Esophagus squamous epithelium (tissue), 4 donors: Measurements from ENCODE around the gene FAM107B.

ENCODE experiments used
- CTCF ChIP-seq, 6 experiments: fragments of 450-650 bp in 4 of 6; fragments of 200-600 bp in 2 of 6; sonication (generic) in 2 of 6; IDR thresholded peaks; one replicate each; pipeline ENCODE4 v1.5.1; 2016 to 2019; ENCODE audit warnings: antibody characterized with exemption in 6 of 6, mild to moderate bottlenecking in 4 of 6, moderate library complexity in 4 of 6
- POLR2A ChIP-seq, 4 donors: fragments of 450-650 bp; IDR thresholded peaks; one replicate each; pipeline ENCODE4 v1.6.1; 2017; ENCODE audit warnings: antibody characterized with exemption in 4 of 4, mild to moderate bottlenecking in 4 of 4, moderate library complexity in 3 of 4

GRCh38 chr10:14701466-14701865, 73.2 kb downstream of the FAM107B start:
- TF ChIP-seq POLR2A (IDR thresholded peaks at IDR 0.05) (no peak), CTCF (IDR thresholded peaks at IDR 0.05) (no peak)
